ENCODE measurements around the gene TANK. TPM values are rescaled to one million over a fixed set of nuclear protein-coding genes. Genes with fewer than 3 reads are reported as not detected.

Gene TANK
- total and polyA plus RNA-seq, 2 of the 13 experiments (the other 11 are each of a cell fraction or from before 2014, with no cell fraction given), result 66.9 to 96.1 TPM

- TF ChIP-seq EEA1 (CRISPR knock-in tag; IDR thresholded peaks at IDR 0.05; ENCODE audit: borderline replicate concordance) (peak; percentile 97), ZNF784 (CRISPR knock-in tag; IDR thresholded peaks at IDR 0.05; ENCODE audit: borderline replicate concordance) (peak; percentile 82; the same call in 1 of the 2 replicates), ZNF598 (CRISPR knock-in tag; IDR thresholded peaks at IDR 0.05; ENCODE audit: borderline replicate concordance) (peak; percentile 62; the same call in 1 of the 2 replicates), ZFP90 (CRISPR knock-in tag; IDR thresholded peaks at IDR 0.05; ENCODE audit: borderline replicate concordance) (peak; percentile 94), TARDBP (CRISPR knock-in tag; IDR thresholded peaks at IDR 0.05) (peak; percentile 88), HNF1B (CRISPR knock-in tag; IDR thresholded peaks at IDR 0.05) (peak; percentile 94), DR1 (CRISPR knock-in tag; IDR thresholded peaks at IDR 0.05) (peak; percentile 85), ZNF775 (CRISPR knock-in tag; IDR thresholded peaks at IDR 0.05; ENCODE audit: borderline replicate concordance) (no peak), ISL2 (CRISPR knock-in tag; IDR thresholded peaks at IDR 0.05) (peak; percentile 89), MAFK (conservative IDR thresholded peaks at IDR 0.05 in 1 of 2, IDR thresholded peaks at IDR 0.05 in 1 of 2; ENCODE audit: low read length in 2 of 2) (no peak), CHD4 (IDR thresholded peaks at IDR 0.05; ENCODE audit: borderline replicate concordance, low read length) (peak; percentile 49; the same call in 1 of the 2 replicates), ZFYVE20 (CRISPR knock-in tag; IDR thresholded peaks at IDR 0.05; ENCODE audit: borderline replicate concordance, low read depth) (no peak)
- TF ChIP-seq, protein P1, sequence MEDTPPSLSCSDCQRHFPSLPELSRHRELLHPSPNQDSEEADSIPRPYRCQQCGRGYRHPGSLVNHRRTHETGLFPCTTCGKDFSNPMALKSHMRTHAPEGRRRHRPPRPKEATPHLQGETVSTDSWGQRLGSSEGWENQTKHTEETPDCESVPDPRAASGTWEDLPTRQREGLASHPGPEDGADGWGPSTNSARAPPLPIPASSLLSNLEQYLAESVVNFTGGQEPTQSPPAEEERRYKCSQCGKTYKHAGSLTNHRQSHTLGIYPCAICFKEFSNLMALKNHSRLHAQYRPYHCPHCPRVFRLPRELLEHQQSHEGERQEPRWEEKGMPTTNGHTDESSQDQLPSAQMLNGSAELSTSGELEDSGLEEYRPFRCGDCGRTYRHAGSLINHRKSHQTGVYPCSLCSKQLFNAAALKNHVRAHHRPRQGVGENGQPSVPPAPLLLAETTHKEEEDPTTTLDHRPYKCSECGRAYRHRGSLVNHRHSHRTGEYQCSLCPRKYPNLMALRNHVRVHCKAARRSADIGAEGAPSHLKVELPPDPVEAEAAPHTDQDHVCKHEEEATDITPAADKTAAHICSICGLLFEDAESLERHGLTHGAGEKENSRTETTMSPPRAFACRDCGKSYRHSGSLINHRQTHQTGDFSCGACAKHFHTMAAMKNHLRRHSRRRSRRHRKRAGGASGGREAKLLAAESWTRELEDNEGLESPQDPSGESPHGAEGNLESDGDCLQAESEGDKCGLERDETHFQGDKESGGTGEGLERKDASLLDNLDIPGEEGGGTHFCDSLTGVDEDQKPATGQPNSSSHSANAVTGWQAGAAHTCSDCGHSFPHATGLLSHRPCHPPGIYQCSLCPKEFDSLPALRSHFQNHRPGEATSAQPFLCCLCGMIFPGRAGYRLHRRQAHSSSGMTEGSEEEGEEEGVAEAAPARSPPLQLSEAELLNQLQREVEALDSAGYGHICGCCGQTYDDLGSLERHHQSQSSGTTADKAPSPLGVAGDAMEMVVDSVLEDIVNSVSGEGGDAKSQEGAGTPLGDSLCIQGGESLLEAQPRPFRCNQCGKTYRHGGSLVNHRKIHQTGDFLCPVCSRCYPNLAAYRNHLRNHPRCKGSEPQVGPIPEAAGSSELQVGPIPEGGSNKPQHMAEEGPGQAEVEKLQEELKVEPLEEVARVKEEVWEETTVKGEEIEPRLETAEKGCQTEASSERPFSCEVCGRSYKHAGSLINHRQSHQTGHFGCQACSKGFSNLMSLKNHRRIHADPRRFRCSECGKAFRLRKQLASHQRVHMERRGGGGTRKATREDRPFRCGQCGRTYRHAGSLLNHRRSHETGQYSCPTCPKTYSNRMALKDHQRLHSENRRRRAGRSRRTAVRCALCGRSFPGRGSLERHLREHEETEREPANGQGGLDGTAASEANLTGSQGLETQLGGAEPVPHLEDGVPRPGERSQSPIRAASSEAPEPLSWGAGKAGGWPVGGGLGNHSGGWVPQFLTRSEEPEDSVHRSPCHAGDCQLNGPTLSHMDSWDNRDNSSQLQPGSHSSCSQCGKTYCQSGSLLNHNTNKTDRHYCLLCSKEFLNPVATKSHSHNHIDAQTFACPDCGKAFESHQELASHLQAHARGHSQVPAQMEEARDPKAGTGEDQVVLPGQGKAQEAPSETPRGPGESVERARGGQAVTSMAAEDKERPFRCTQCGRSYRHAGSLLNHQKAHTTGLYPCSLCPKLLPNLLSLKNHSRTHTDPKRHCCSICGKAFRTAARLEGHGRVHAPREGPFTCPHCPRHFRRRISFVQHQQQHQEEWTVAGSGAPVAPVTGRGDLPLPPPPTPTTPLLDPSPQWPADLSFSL (CRISPR knock-in tag; IDR thresholded peaks at IDR 0.05), result no peak
- TF ChIP-seq, protein P2, sequence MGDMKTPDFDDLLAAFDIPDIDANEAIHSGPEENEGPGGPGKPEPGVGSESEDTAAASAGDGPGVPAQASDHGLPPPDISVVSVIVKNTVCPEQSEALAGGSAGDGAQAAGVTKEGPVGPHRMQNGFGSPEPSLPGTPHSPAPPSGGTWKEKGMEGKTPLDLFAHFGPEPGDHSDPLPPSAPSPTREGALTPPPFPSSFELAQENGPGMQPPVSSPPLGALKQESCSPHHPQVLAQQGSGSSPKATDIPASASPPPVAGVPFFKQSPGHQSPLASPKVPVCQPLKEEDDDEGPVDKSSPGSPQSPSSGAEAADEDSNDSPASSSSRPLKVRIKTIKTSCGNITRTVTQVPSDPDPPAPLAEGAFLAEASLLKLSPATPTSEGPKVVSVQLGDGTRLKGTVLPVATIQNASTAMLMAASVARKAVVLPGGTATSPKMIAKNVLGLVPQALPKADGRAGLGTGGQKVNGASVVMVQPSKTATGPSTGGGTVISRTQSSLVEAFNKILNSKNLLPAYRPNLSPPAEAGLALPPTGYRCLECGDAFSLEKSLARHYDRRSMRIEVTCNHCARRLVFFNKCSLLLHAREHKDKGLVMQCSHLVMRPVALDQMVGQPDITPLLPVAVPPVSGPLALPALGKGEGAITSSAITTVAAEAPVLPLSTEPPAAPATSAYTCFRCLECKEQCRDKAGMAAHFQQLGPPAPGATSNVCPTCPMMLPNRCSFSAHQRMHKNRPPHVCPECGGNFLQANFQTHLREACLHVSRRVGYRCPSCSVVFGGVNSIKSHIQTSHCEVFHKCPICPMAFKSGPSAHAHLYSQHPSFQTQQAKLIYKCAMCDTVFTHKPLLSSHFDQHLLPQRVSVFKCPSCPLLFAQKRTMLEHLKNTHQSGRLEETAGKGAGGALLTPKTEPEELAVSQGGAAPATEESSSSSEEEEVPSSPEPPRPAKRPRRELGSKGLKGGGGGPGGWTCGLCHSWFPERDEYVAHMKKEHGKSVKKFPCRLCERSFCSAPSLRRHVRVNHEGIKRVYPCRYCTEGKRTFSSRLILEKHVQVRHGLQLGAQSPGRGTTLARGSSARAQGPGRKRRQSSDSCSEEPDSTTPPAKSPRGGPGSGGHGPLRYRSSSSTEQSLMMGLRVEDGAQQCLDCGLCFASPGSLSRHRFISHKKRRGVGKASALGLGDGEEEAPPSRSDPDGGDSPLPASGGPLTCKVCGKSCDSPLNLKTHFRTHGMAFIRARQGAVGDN (CRISPR knock-in tag; IDR thresholded peaks at IDR 0.05), result peak; percentile 95
Observed at GRCh38 chr2:161160226-161161073, at the start of gene TANK (continued).

Measured in HepG2 (cell line).